CD4-positive, alpha-beta T cell treated with Interleukin-6 at 100 ng/mL for 8 hours (primary cell): Measurements from ENCODE around the gene SIL1.

ENCODE experiments used
- DNase-seq: peaks from one replicate; pipeline ENCODE4 v3.0.0-alpha.2; 2020; ENCODE audit warnings: mixed read lengths, low spot score

The SIL1 gene

DNA sequence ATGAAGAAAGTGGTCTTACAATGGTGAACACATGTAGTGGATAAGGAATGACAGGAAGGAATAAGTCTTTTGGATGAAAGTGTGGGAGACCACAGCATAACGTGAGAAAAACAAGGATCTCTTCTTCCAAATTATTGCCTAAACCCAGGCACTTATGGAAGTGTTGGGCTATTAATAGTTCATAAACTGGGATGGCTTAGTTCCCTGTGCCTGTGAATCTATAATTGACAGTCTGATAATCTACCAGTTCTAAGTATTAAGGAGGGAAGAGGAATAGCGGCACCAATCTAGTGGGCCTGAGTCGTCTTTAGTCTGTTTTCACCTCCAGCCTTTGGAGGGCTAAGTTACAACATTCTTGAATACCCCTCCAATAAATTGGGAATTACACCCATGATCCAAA is 283.8 kb downstream of the SIL1 start:
- no peak for DNase-seq

DNA sequence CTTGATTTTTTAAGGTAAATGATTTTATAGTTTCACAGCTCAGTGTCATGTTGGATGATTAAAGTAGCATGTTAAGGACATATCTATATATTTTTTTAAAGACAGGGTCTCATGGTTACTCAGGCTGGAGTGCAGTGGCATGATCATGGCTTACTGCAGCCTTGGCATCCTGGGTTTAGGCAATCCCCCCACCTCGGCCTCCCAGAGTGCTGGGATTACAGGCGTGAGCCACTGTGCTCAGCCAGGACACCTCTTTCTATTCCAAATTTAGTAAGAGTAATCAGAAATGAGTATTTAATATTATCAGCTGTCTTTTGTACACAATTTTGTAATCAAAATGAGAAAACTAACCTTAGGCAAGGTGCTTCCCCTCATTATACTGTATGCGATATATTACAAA is 284.4 kb downstream of the SIL1 start:
- no peak for DNase-seq

GRCh38 chr5:138912093-138912492 is 286.1 kb downstream of the SIL1 start:
- DNase-seq, result no peak

DNA sequence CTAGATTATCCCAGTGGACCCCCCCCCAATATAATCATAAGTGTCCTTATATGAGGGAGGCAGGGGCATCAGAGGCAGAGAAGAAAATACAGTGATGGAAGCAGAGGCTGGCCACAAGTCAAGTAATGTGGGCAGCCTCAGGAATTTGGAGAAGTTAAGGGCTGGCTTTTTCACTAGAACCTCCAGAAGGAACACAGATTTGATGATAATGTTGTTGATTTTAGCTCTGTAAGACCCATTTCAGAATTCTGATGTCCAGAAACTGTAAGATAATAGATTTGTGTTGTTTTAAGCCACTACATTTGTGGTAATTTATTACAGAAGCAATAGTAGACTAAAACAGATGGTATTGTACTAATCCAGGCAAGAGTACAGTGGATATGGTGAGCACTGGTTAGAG is 286.7 kb downstream of the SIL1 start:
- DNase-seq, result no peak

GRCh38 chr5:138910546-138911185 is 287.5 kb downstream of the SIL1 start:
- no peak for DNase-seq

DNA sequence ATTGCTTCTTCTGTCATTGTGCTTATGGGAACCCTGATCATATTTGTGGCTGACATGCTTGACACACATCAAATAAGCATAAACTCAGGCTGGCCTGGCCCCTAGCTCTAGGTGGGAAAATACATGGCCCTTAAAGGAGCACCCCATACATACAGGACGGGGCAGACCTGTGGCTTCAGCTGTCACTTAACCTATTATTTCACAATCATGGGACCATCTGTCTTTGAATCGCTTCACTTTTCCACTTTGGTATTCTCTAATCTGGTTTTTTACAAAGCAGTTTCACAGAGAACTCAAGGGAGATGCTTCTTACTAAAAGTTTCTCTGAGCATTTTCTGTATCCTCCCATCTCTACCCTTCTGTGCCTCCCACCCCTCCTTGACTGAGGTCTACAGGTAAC is 288.4 kb downstream of the SIL1 start:
- no peak for DNase-seq

GRCh38 chr5:138905541-138905940 is 292.6 kb downstream of the SIL1 start:
- DNase-seq, result no peak

GRCh38 chr5:138903130-138903775 is 294.9 kb downstream of the SIL1 start:
- DNase-seq, result no peak

GRCh38 chr5:138901716-138902115 is 296.5 kb downstream of the SIL1 start:
- DNase-seq, result no peak

DNA sequence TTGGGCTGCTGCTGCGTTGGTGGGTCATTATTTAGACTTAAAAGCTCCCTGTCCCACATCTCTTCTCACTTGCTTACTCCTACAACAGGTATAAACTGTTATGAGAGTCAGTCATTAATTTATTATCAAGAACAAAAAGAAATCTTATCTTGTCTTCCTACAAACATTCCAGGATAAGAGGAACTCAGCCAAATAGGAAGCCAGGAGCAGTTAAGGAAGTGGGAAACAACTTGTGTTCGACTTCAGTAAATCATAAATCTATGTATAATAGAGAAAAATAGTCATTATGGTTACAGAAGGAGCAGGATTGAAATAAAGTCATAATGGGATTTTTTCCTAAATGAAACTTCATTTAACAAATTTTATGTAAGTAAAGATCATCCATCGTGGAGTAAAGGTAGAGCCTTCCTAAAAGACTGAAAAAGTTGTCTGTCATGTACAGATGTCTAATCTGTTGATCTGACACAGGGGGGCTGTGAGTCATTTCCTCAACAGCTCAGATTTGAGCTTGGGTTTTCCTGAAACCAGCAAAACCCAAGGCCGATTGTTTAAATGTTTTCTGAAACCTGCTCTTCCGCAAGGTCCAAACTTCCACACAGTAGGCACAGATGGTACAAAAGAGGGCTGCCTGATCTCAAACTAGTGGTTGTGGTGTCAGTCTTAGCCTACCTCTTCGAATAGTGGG is 297.7 kb downstream of the SIL1 start:
- DNase-seq, result peak; percentile 15

GRCh38 chr5:138898742-138899141 is 299.4 kb downstream of the SIL1 start:
- no peak for DNase-seq

DNA sequence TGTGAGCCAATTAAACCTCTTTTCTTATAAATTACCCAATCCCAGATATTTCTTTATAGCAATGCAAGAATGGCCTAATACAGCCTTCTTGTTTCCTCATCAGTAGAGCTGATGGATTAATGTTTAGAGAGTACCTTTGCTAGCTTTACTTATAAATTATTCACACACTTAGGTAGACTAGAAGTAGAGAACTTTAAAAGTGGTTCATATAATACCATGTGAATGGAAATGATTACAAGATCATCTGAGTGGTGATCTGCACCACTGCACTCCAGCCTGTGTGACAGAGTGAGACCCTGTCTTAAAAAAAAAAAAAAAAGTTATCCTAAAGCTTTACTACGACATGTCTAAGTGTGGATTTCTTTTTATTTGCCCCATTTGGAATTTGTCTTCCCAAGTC is 299.9 kb downstream of the SIL1 start:
- no peak for DNase-seq
